ENCODE data around the gene DMAC1.

GRCh38 chr9:7782400-7783120 lies 17.0 kb downstream of the DMAC1 start:
- TF ChIP-seq CTCF (IDR thresholded peaks at IDR 0.05) (no peak), EZH2 (IDR thresholded peaks at IDR 0.05) (no peak), EZH2phosphoT487 (IDR thresholded peaks at IDR 0.05) (no peak)
